HG03342 (cell line): ENCODE measurements around the gene TSPAN19.
A peak's percentile ranks its signal among the peaks of the same experiment; 100 is the strongest.
"Not testable (repeated sequence)": the region's sequence is repeated elsewhere in the genome, so short reads cannot be mapped to it uniquely, and the experiment has no call there.

ENCODE experiments used
- ATAC-seq: cut with Tn5 transposase; IDR thresholded peaks from one replicate; pipeline ENCODE4 v1.9.1; 2021; ENCODE audit warnings: mild to moderate bottlenecking, moderate library complexity; ENCODE audit not compliant: unreplicated experiment

The TSPAN19 gene

GRCh38 chr12:85036234-85036707 is at the start of gene TSPAN19, which contains the start of gene LRRIQ1:
Gene TSPAN19, minus strand, starts transcription at chr12:85036277. Its CDS starts 6,331 bp downstream, at chr12:85029946.
Gene LRRIQ1, plus strand, starts transcription at chr12:85036351. Its CDS starts 1,826 bp downstream, at chr12:85038177.
- peak; percentile 95 for ATAC-seq

- no peak for ATAC-seq
Measured at GRCh38 chr12:85085066-85085465, 49.0 kb upstream of the TSPAN19 start.

GRCh38 chr12:85076688-85077430 is 40.8 kb upstream of the TSPAN19 start:
- peak; percentile 83 for ATAC-seq

- ATAC-seq, result no peak
Measured at GRCh38 chr12:85072826-85073225, 36.7 kb upstream of the TSPAN19 start.

- no peak for ATAC-seq
Measured at GRCh38 chr12:85065837-85066482, 29.9 kb upstream of the TSPAN19 start.

- no peak for ATAC-seq
Measured at GRCh38 chr12:85060916-85061315, 24.8 kb upstream of the TSPAN19 start.

- ATAC-seq, result no peak
Measured at GRCh38 chr12:85059594-85059993, 23.5 kb upstream of the TSPAN19 start.

GRCh38 chr12:85058339-85058738 is 22.3 kb upstream of the TSPAN19 start:
- ATAC-seq, result no peak

GRCh38 chr12:85057370-85057963 is 21.4 kb upstream of the TSPAN19 start:
- ATAC-seq, result peak; percentile 85

GRCh38 chr12:85043829-85044228 is 7.8 kb upstream of the TSPAN19 start:
- ATAC-seq, result no peak

- ATAC-seq, result no peak
Measured at GRCh38 chr12:85041395-85041794, 5.3 kb upstream of the TSPAN19 start.

GRCh38 chr12:85036733-85037132 is 656 bp upstream of the TSPAN19 start:
- peak; percentile 41 for ATAC-seq

- ATAC-seq, result peak; percentile 45
Measured at GRCh38 chr12:85029456-85029855, 6.6 kb downstream of the TSPAN19 start.

GRCh38 chr12:85018098-85018497 is 18.0 kb downstream of the TSPAN19 start:
- no peak for ATAC-seq

- no peak for ATAC-seq
Measured at GRCh38 chr12:85017618-85018017, 18.5 kb downstream of the TSPAN19 start.

GRCh38 chr12:85017133-85017532 is 18.9 kb downstream of the TSPAN19 start:
- ATAC-seq, result no peak

- no peak for ATAC-seq
Measured at GRCh38 chr12:85016413-85016812, 19.7 kb downstream of the TSPAN19 start.

- no peak for ATAC-seq
Measured at GRCh38 chr12:85007836-85008235, 28.2 kb downstream of the TSPAN19 start.

GRCh38 chr12:85006206-85006605 is 29.9 kb downstream of the TSPAN19 start:
- no peak for ATAC-seq

- no peak for ATAC-seq
Measured at GRCh38 chr12:85005615-85006014, 30.5 kb downstream of the TSPAN19 start.

GRCh38 chr12:85005047-85005446 is 31.0 kb downstream of the TSPAN19 start:
- not testable (repeated sequence) for ATAC-seq

- no peak for ATAC-seq
Measured at GRCh38 chr12:85004204-85004603, 31.9 kb downstream of the TSPAN19 start.
